HL-60 (cell line): ENCODE data around the gene SLC22A12.

Source experiments
- DNase-seq, 2 experiments: peaks; one replicate each; pipeline ENCODE4 v3.0.0-alpha.2; 2010 to 2020; ENCODE audit warnings: low read depth in 1 of 2, low spot score in 1 of 2
- H3K27ac ChIP-seq: fragments of 250-450 bp; sonication (Bioruptor Pico); replicated peaks from 2 replicates; pipeline ENCODE4 v1.5.1; 2020; ENCODE audit warnings: mild to moderate bottlenecking, moderate library complexity
- H3K27me3 ChIP-seq: fragments of 250-450 bp; sonication (Bioruptor Pico); 2 replicates; pipeline ENCODE4 v1.5.1; 2021; ENCODE audit warnings: mild to moderate bottlenecking, moderate library complexity; ENCODE audit not compliant: insufficient read depth, poor library complexity, severe bottlenecking
- H3K4me3 ChIP-seq: replicated peaks from 2 replicates; pipeline ENCODE4 v1.5.1; 2011; ENCODE audit warnings: mild to moderate bottlenecking, control low read depth, low read length; ENCODE audit not compliant: insufficient read depth
- GABPA ChIP-seq: IDR thresholded peaks from 2 replicates; pipeline ENCODE4 v1.6.1; 2012; ENCODE audit warnings: low read depth
- POLR2AphosphoS5 ChIP-seq: IDR thresholded peaks from 2 replicates; pipeline ENCODE4 v1.6.1; 2012; ENCODE audit warnings: low read depth
- REST ChIP-seq: IDR thresholded peaks from 2 replicates; pipeline ENCODE4 v1.6.1; 2012; ENCODE audit warnings: low read depth; ENCODE audit not compliant: insufficient replicate concordance
- SPI1 ChIP-seq: IDR thresholded peaks from 2 replicates; pipeline ENCODE4 v1.6.1; 2012; ENCODE audit warnings: low read depth, mild to moderate bottlenecking, borderline replicate concordance
- TF ChIP-seq, protein P1 (sequence below): IDR thresholded peaks from one replicate; pipeline ENCODE4 v1.5.1; 2011; ENCODE audit warnings: low read length, control low read depth, inconsistent platforms; ENCODE audit not compliant: insufficient read depth

The SLC22A12 gene

GRCh38 chr11:64633555-64634159 lies 42.6 kb downstream of the SLC22A12 start:
- Histone ChIP-seq H3K27me3 (no peaks in the 10 kb centered on the region), H3K4me3 (no peak overlapping the region), H3K27ac (no peak overlapping the region)
- TF ChIP-seq GABPA (no peak), POLR2AphosphoS5 (no peak), SPI1 (no peak), REST (no peak)
- TF ChIP-seq, protein P1, sequence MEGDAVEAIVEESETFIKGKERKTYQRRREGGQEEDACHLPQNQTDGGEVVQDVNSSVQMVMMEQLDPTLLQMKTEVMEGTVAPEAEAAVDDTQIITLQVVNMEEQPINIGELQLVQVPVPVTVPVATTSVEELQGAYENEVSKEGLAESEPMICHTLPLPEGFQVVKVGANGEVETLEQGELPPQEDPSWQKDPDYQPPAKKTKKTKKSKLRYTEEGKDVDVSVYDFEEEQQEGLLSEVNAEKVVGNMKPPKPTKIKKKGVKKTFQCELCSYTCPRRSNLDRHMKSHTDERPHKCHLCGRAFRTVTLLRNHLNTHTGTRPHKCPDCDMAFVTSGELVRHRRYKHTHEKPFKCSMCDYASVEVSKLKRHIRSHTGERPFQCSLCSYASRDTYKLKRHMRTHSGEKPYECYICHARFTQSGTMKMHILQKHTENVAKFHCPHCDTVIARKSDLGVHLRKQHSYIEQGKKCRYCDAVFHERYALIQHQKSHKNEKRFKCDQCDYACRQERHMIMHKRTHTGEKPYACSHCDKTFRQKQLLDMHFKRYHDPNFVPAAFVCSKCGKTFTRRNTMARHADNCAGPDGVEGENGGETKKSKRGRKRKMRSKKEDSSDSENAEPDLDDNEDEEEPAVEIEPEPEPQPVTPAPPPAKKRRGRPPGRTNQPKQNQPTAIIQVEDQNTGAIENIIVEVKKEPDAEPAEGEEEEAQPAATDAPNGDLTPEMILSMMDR: no peak
- DNase-seq: peak in 1 of 2 experiments; percentile 21

- TF ChIP-seq POLR2AphosphoS5 (no peak), GABPA (no peak), SPI1 (no peak), REST (peak; percentile 78)
- TF ChIP-seq, protein P1: no peak
- H3K27ac ChIP-seq: no peak overlapping the region
- H3K27me3 ChIP-seq: peaks cover 16% of the 10 kb centered on the region
- no peak for DNase-seq
- H3K4me3 ChIP-seq: no peak overlapping the region
Observed at GRCh38 chr11:64637334-64638017, 46.5 kb downstream of the SLC22A12 start.

- Histone ChIP-seq H3K27me3 (peaks cover 19% of the 10 kb centered on the region), H3K4me3 (no peak overlapping the region), H3K27ac (no peak overlapping the region)
- no peak for DNase-seq
- TF ChIP-seq SPI1: no peak
- TF ChIP-seq, protein P1: no peak
- TF ChIP-seq POLR2AphosphoS5: no peak
Observed at GRCh38 chr11:64638018-64638665, 47.1 kb downstream of the SLC22A12 start.
